ENCODE results near the gene TNFRSF21. TPM values are rescaled to one million over a fixed set of nuclear protein-coding genes. Genes with fewer than 3 reads are reported as not detected.

Gene TNFRSF21
- total RNA-seq, 1 experiment from 2014 or later = 47.3 TPM

DNA sequence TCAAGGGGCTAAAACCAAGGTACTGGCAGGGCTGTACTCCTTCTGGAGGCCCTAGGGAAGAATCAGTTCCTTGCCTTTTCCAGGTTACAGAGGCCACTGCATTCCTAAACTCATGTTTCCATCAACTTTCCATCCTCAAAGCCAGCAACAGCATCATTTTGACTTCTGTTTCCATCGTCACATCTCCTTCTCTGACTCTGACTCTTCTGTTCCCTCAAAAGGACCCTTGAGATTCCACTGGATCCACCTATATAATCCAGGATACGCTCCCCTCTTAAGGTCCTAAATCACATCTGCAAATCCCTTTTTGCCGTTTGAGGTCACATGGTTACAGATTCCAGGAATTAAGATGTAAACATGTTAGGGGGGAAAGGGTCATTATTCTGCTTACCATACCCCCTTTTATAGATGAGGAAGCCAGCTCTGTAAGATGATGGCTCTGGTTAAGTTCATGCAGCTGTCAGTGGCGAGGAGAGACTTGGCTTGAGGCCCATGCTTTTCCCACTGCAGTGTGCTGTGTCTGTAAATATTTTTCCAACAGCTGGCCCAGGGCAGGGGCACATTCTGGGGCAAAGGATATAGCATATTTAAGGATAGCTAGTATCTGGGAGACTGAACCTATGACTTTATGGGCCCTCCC lies 114.6 kb downstream of the TNFRSF21 start:
- H3K4me3 Mint-ChIP-seq = no peak overlapping the region

DNA sequence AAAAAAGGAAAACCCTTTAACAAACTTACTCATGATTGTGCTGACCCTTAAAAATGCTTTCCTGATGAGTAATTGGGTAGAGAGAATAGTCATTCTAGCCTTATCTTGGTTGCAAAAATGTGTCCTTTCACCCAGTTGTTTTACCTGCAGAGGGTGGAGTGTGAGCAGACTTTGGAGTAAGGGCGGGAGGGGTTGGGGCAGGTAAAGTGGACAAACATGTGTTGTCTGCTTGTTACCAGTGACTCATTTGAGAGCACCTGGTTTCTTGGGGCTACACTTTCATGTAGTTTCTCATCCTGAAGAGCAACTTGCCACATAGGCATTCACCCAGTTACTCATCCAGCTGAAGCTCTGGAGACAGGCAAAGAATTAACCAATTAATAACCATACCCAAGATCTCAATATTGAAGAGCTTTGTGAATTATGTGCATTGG lies 121.1 kb downstream of the TNFRSF21 start:
- ChIA-PET CTCF (no interaction called here), POLR2A (no interaction called here)
- H3K27me3 Mint-ChIP-seq (ENCODE audit: low read depth) = no peaks in the 10 kb centered on the region
- H3K9me3 Mint-ChIP-seq = no peaks in the 10 kb centered on the region
- TF ChIP-seq NR2C2 (CRISPR knock-in tag; IDR thresholded peaks at IDR 0.05) (no peak), FOXP1 (CRISPR knock-in tag; IDR thresholded peaks at IDR 0.05; ENCODE audit: borderline replicate concordance) (no peak), KAT7 (CRISPR knock-in tag; IDR thresholded peaks at IDR 0.05; ENCODE audit: borderline replicate concordance) (no peak), SOX15 (CRISPR knock-in tag; IDR thresholded peaks at IDR 0.05) (no peak), TEAD4 (CRISPR knock-in tag; IDR thresholded peaks at IDR 0.05) (no peak), RELA (CRISPR knock-in tag; IDR thresholded peaks at IDR 0.05; ENCODE audit: borderline replicate concordance) (no peak), CREB1 (CRISPR knock-in tag; IDR thresholded peaks at IDR 0.05) (no peak), ETV6 (CRISPR knock-in tag; IDR thresholded peaks at IDR 0.05) (no peak), HMGA2 (CRISPR knock-in tag; IDR thresholded peaks at IDR 0.05) (no peak), SMAD3 (CRISPR knock-in tag; IDR thresholded peaks at IDR 0.05; ENCODE audit: borderline replicate concordance) (no peak), NFYB (CRISPR knock-in tag; conservative IDR thresholded peaks at IDR 0.05; ENCODE audit: low read depth) (no peak)
- TF ChIP-seq, protein P1, sequence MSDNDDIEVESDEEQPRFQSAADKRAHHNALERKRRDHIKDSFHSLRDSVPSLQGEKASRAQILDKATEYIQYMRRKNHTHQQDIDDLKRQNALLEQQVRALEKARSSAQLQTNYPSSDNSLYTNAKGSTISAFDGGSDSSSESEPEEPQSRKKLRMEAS (CRISPR knock-in tag; IDR thresholded peaks at IDR 0.05) = no peak
- TF ChIP-seq, protein P2, sequence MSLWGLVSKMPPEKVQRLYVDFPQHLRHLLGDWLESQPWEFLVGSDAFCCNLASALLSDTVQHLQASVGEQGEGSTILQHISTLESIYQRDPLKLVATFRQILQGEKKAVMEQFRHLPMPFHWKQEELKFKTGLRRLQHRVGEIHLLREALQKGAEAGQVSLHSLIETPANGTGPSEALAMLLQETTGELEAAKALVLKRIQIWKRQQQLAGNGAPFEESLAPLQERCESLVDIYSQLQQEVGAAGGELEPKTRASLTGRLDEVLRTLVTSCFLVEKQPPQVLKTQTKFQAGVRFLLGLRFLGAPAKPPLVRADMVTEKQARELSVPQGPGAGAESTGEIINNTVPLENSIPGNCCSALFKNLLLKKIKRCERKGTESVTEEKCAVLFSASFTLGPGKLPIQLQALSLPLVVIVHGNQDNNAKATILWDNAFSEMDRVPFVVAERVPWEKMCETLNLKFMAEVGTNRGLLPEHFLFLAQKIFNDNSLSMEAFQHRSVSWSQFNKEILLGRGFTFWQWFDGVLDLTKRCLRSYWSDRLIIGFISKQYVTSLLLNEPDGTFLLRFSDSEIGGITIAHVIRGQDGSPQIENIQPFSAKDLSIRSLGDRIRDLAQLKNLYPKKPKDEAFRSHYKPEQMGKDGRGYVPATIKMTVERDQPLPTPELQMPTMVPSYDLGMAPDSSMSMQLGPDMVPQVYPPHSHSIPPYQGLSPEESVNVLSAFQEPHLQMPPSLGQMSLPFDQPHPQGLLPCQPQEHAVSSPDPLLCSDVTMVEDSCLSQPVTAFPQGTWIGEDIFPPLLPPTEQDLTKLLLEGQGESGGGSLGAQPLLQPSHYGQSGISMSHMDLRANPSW (CRISPR knock-in tag; conservative IDR thresholded peaks at IDR 0.05; ENCODE audit: low read depth) = no peak
- TF ChIP-seq, protein P3, sequence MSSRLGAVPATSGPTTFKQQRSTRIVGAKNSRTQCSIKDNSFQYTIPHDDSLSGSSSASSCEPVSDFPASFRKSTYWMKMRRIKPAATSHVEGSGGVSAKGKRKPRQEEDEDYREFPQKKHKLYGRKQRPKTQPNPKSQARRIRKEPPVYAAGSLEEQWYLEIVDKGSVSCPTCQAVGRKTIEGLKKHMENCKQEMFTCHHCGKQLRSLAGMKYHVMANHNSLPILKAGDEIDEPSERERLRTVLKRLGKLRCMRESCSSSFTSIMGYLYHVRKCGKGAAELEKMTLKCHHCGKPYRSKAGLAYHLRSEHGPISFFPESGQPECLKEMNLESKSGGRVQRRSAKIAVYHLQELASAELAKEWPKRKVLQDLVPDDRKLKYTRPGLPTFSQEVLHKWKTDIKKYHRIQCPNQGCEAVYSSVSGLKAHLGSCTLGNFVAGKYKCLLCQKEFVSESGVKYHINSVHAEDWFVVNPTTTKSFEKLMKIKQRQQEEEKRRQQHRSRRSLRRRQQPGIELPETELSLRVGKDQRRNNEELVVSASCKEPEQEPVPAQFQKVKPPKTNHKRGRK (CRISPR knock-in tag; IDR thresholded peaks at IDR 0.05; ENCODE audit: borderline replicate concordance) = no peak
- TF ChIP-seq, protein P4, sequence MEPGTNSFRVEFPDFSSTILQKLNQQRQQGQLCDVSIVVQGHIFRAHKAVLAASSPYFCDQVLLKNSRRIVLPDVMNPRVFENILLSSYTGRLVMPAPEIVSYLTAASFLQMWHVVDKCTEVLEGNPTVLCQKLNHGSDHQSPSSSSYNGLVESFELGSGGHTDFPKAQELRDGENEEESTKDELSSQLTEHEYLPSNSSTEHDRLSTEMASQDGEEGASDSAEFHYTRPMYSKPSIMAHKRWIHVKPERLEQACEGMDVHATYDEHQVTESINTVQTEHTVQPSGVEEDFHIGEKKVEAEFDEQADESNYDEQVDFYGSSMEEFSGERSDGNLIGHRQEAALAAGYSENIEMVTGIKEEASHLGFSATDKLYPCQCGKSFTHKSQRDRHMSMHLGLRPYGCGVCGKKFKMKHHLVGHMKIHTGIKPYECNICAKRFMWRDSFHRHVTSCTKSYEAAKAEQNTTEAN (CRISPR knock-in tag; IDR thresholded peaks at IDR 0.05) = no peak
- TF ChIP-seq, protein P5, sequence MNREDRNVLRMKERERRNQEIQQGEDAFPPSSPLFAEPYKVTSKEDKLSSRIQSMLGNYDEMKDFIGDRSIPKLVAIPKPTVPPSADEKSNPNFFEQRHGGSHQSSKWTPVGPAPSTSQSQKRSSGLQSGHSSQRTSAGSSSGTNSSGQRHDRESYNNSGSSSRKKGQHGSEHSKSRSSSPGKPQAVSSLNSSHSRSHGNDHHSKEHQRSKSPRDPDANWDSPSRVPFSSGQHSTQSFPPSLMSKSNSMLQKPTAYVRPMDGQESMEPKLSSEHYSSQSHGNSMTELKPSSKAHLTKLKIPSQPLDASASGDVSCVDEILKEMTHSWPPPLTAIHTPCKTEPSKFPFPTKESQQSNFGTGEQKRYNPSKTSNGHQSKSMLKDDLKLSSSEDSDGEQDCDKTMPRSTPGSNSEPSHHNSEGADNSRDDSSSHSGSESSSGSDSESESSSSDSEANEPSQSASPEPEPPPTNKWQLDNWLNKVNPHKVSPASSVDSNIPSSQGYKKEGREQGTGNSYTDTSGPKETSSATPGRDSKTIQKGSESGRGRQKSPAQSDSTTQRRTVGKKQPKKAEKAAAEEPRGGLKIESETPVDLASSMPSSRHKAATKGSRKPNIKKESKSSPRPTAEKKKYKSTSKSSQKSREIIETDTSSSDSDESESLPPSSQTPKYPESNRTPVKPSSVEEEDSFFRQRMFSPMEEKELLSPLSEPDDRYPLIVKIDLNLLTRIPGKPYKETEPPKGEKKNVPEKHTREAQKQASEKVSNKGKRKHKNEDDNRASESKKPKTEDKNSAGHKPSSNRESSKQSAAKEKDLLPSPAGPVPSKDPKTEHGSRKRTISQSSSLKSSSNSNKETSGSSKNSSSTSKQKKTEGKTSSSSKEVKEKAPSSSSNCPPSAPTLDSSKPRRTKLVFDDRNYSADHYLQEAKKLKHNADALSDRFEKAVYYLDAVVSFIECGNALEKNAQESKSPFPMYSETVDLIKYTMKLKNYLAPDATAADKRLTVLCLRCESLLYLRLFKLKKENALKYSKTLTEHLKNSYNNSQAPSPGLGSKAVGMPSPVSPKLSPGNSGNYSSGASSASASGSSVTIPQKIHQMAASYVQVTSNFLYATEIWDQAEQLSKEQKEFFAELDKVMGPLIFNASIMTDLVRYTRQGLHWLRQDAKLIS (CRISPR knock-in tag; IDR thresholded peaks at IDR 0.05; ENCODE audit: borderline replicate concordance) = no peak
- H3K4me3 Mint-ChIP-seq = no peak overlapping the region
- no peaks in the 10 kb centered on the region for H3K4me1 Mint-ChIP-seq
- no peak for DNase-seq (ENCODE audit: low spot score)
- no peak overlapping the region for H3K27ac Mint-ChIP-seq
- ATAC-seq = no peak
- H3K36me3 Mint-ChIP-seq = no peaks in the 10 kb centered on the region

More for the DNA sequence above, 114.6 kb downstream of the TNFRSF21 start:
- CTCF ChIA-PET = no interaction called here
- DNase-seq (ENCODE audit: low spot score) (no peak), ATAC-seq (no peak)
- TF ChIP-seq, protein P6, sequence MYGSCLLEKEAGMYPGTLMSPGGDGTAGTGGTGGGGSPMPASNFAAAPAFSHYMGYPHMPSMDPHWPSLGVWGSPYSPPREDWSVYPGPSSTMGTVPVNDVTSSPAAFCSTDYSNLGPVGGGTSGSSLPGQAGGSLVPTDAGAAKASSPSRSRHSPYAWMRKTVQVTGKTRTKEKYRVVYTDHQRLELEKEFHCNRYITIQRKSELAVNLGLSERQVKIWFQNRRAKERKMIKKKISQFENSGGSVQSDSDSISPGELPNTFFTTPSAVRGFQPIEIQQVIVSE (CRISPR knock-in tag; IDR thresholded peaks at IDR 0.05; ENCODE audit: borderline replicate concordance) = no peak
- TF ChIP-seq FOXK1 (CRISPR knock-in tag; IDR thresholded peaks at IDR 0.05) = no peak
- Mint-ChIP-seq H3K9me3 (no peaks in the 10 kb centered on the region), H3K4me1 (no peaks in the 10 kb centered on the region), H3K27me3 (ENCODE audit: low read depth) (no peaks in the 10 kb centered on the region; the same call in 1 of the 2 replicates), H3K27ac (no peak overlapping the region), H3K36me3 (no peaks in the 10 kb centered on the region)
- POLR2A ChIA-PET = no interaction called here

Data from WTC11 (cell line).